ENCODE data around the gene BBOF1.

DNA sequence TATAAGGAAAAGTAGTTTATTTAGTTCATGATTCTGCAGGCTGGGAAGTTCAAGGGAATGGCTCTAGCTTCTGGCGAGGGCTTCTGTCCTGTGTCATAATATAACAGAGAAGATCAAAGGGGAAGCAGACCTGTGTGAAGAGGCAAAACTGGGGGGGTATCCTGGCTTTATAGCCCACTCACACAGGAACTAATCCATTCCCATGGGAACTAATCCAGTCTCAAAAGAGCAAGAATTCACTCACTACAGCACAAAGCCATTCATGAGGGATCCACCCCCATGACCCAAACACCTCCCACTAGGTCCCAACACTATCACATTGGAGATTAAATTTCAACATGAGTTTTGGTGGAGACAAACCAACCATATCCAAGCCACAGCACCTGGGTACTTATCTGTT lies 58.3 kb downstream of the BBOF1 start:
- TF ChIP-seq, protein P1, sequence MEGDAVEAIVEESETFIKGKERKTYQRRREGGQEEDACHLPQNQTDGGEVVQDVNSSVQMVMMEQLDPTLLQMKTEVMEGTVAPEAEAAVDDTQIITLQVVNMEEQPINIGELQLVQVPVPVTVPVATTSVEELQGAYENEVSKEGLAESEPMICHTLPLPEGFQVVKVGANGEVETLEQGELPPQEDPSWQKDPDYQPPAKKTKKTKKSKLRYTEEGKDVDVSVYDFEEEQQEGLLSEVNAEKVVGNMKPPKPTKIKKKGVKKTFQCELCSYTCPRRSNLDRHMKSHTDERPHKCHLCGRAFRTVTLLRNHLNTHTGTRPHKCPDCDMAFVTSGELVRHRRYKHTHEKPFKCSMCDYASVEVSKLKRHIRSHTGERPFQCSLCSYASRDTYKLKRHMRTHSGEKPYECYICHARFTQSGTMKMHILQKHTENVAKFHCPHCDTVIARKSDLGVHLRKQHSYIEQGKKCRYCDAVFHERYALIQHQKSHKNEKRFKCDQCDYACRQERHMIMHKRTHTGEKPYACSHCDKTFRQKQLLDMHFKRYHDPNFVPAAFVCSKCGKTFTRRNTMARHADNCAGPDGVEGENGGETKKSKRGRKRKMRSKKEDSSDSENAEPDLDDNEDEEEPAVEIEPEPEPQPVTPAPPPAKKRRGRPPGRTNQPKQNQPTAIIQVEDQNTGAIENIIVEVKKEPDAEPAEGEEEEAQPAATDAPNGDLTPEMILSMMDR (IDR thresholded peaks at IDR 0.05), result no peak
- no peak for TF ChIP-seq POLR2A (IDR thresholded peaks at IDR 0.05)

Measured in esophagus squamous epithelium (tissue), 4 donors.